UCSD-AML1 (cell line): ENCODE measurements around the gene MRTFA.

Experiments
- DNase-seq: peaks from one replicate; lab custom pipeline; 2025; ENCODE audit not compliant: unreplicated experiment; lab: John Stamatoyannopoulos, UW

Gene MRTFA

DNA sequence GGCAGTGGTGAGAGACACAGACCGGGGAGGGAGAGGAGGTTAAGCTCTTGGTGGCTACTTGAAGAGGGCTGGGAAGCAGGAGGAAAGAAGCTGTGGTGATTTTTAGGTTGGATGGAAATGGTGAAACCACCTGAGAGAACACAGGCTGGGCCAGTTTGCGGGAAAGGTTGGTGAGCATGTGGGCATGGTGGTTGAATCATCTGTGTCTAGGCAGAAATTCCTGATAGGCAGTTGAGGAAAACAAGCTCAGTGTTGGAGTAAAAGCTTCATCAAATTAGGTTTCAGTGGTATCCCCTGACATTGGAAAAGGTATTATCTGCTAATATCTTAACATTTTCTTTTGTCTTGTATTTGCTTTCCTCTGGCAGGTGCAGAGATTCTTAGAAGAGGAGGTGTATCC is 270.5 kb downstream of the MRTFA start:
- no peak for DNase-seq

DNA sequence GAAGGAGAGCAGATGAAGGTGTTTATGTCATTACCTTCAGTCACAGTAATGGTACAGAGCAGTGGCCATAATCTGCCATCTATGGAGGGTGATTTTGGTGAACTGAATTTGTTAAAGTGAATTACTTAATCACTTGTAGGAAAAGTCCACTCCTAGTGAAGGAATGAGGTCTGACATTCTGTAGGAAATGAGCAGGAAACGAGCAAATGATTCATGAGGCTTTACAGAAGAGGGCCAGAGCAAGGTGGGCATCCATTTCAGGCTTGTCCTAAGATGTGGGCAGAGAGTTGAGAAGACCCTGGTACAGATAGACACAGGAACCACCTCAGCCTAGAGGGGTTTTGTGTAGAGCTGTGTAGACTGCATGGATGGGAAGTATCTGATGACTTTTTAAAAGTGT is 272.1 kb downstream of the MRTFA start:
- no peak for DNase-seq

GRCh38 chr22:40363059-40363458 is 273.5 kb downstream of the MRTFA start:
- no peak for DNase-seq

- no peak for DNase-seq
These were observed 275.4 kb downstream of the MRTFA start for GRCh38 chr22:40361100-40361499.
